DOHH2 (cell line): ENCODE data around the gene TRIP6.

ENCODE experiments used
- H3F3A ChIP-seq: fragments of 200-600 bp; sonication (generic), shearing (Covaris generic); 2 replicates; pipeline ENCODE4 v1.6.0; 2016; ENCODE audit warnings: antibody characterized with exemption, mild to moderate bottlenecking; ENCODE audit not compliant: control insufficient read depth, insufficient read depth
- H3K27ac ChIP-seq: fragments of 200-600 bp; sonication (generic); 2 replicates; pipeline ENCODE4 v1.5.1; 2014; ENCODE audit warnings: low read depth, mild to moderate bottlenecking, low read length, moderate library complexity
- H3K27me3 ChIP-seq: fragments of 200-600 bp; sonication (generic); 2 replicates; pipeline ENCODE4 v1.6.1; 2014; ENCODE audit warnings: mild to moderate bottlenecking, low read length, mixed read lengths; ENCODE audit not compliant: control insufficient read depth
- H3K36me3 ChIP-seq: fragments of 200-600 bp; sonication (generic); 2 replicates; pipeline ENCODE4 v1.6.1; 2014; ENCODE audit warnings: mild to moderate bottlenecking, low read length, moderate library complexity, mixed read lengths; ENCODE audit not compliant: control insufficient read depth
- H3K4me1 ChIP-seq: fragments of 200-600 bp; sonication (generic); 2 replicates; pipeline ENCODE4 v1.6.1; 2014; ENCODE audit warnings: mild to moderate bottlenecking, low read length, mixed read lengths; ENCODE audit not compliant: control insufficient read depth
- H3K4me2 ChIP-seq: fragments of 200-600 bp; sonication (generic); 2 replicates; pipeline ENCODE4 v1.6.0; 2014; ENCODE audit warnings: mild to moderate bottlenecking, low read length, moderate library complexity
- H3K4me3 ChIP-seq: fragments of 200-600 bp; sonication (generic); 2 replicates; pipeline ENCODE4 v1.5.1; 2014; ENCODE audit warnings: mild to moderate bottlenecking, low read length, mixed read lengths
- H3K79me2 ChIP-seq: fragments of 200-600 bp; sonication (generic); 2 replicates; pipeline ENCODE4 v1.6.1; 2014; ENCODE audit warnings: mild to moderate bottlenecking, low read length, mixed read lengths; ENCODE audit not compliant: control insufficient read depth
- H3K9me2 ChIP-seq: fragments of 200-600 bp; sonication (generic); replicated peaks from 2 replicates; pipeline ENCODE4 v1.6.1; 2014; ENCODE audit warnings: mild to moderate bottlenecking, low read length, mixed read lengths; ENCODE audit not compliant: control insufficient read depth
- H3K9me3 ChIP-seq: fragments of 200-600 bp; sonication (generic); 2 replicates; pipeline ENCODE4 v1.6.1; 2014; ENCODE audit warnings: antibody characterized with exemption, low read length, mixed read lengths; ENCODE audit not compliant: control insufficient read depth, insufficient read depth
- H4K20me1 ChIP-seq: fragments of 200-600 bp; sonication (generic); 2 replicates; pipeline ENCODE4 v1.6.0; 2014; ENCODE audit warnings: low read depth, mild to moderate bottlenecking, antibody characterized with exemption, low read length, moderate library complexity; ENCODE audit not compliant: control insufficient read depth, insufficient read depth
- EZH2phosphoT487 ChIP-seq: fragments of 200-600 bp; sonication (generic); IDR thresholded peaks from 2 replicates; pipeline ENCODE4 v1.6.1; 2017; ENCODE audit warnings: borderline replicate concordance, mild to moderate bottlenecking, antibody characterized with exemption, low read length, moderate library complexity, mixed read lengths
- TF ChIP-seq, protein P1 (sequence below): fragments of 200-600 bp; sonication (generic); IDR thresholded peaks from one replicate; pipeline ENCODE4 v1.5.1; 2014; ENCODE audit warnings: antibody characterized with exemption, mild to moderate bottlenecking, low read depth, low read length; ENCODE audit not compliant: poor library complexity, severe bottlenecking

Gene TRIP6

DNA sequence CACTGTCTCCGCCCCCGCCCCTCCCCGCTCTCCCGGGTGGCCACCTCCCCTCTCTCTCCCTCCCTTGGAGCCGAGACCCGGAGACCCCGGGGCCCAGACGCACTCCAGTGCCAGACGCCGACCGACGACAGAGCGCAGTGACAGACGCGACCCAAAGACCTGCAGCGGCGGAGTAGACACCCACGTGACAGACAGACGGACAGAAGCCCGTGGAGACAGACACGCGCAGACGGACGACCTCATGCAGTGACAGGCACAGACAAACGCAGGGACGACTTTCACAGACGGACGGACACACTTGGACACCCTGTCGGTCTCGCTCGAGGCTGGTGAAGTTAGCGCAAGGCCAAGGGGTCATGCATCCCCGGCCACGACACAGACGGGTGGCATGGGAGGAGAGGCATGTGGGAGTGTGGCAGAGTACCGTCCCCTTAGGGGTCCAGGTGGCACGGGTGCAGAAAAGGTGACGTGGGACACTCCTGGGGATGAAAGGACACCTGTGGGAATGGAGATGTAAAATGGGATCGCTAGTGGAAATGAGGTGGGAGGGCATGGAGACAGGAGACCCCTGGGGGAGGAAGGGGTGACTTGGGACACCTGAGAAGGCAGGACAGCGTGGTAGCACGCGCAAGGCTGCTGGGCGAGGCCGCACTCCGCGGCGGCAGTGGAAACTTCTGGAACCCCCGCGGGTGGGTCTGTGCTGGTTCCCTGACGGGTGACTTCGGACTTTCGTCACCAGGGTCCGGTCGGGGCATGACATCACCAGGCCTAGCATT lies 29.0 kb downstream of the TRIP6 start:
- no peak overlapping the region for H3K27ac ChIP-seq
- H3K4me2 ChIP-seq: peak overlapping the region; percentile 16; the same call in 1 of the 2 replicates

DNA sequence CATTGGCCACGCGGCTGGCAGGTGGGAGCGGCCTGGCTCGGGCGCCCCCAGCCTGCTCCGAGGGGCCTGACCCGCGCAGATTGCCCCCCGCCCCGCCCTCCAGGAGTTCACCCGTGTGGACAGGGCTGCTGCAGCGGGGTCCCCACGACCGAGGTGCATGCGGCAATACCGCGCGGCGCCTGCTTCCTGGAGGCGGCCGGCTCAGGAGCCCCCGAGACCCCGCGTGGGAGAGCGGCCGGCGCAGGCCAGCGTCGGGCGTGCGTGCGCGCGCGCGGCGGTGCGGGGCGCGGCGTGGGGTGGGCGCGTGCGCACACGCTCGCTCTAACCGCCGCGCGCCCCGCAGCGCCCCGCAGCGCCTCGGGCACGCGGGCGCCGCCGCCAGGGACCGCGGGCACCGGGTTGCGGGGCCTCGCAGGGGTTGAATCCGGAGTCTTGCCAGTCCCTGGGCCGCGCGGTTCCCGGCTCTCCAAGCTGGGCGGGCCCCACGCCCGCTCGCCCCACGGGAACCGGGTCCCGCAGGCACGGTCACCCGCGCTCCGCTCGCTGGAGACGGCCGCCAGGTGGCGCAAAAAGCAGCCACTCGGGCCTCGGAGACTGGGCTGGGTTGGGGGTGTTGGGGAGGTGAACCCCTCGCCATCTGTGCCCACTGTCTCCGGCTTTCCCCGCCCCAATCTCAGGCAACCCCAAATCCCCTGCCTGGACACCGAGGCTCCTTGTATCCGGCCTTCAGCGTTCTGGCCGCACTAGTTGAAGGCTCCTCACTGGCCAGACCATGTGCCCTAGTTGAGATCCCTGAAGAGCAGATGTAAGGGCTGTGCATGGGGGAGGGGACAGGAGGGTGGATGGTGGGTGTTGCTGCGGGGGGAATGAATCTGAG lies 29.8 kb downstream of the TRIP6 start:
- H3K4me3 ChIP-seq: no peak overlapping the region
- TF ChIP-seq, protein P1, sequence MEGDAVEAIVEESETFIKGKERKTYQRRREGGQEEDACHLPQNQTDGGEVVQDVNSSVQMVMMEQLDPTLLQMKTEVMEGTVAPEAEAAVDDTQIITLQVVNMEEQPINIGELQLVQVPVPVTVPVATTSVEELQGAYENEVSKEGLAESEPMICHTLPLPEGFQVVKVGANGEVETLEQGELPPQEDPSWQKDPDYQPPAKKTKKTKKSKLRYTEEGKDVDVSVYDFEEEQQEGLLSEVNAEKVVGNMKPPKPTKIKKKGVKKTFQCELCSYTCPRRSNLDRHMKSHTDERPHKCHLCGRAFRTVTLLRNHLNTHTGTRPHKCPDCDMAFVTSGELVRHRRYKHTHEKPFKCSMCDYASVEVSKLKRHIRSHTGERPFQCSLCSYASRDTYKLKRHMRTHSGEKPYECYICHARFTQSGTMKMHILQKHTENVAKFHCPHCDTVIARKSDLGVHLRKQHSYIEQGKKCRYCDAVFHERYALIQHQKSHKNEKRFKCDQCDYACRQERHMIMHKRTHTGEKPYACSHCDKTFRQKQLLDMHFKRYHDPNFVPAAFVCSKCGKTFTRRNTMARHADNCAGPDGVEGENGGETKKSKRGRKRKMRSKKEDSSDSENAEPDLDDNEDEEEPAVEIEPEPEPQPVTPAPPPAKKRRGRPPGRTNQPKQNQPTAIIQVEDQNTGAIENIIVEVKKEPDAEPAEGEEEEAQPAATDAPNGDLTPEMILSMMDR: peak; percentile 85
- TF ChIP-seq EZH2phosphoT487: no peak
- H4K20me1 ChIP-seq: no peaks in the 10 kb centered on the region
- peak overlapping the region; percentile 17; the same call in 1 of the 2 replicates for H3K4me2 ChIP-seq
- H3K27me3 ChIP-seq: peaks cover 46% of the 10 kb centered on the region
- peaks cover 15% of the 10 kb centered on the region for H3K4me1 ChIP-seq
- no peaks in the 10 kb centered on the region for H3K79me2 ChIP-seq
- no peaks in the 10 kb centered on the region for H3F3A ChIP-seq
- no peak overlapping the region for H3K27ac ChIP-seq
- no peaks in the 10 kb centered on the region for H3K9me2 ChIP-seq
- no peaks in the 10 kb centered on the region for H3K36me3 ChIP-seq
- no peaks in the 10 kb centered on the region for H3K9me3 ChIP-seq

More for the DNA sequence above, 29.0 kb downstream of the TRIP6 start:
- Histone ChIP-seq H3K27me3 (peaks cover 53% of the 10 kb centered on the region), H3K36me3 (no peaks in the 10 kb centered on the region), H3F3A (peaks cover 4% of the 10 kb centered on the region; the same call in 1 of the 2 replicates), H3K9me2 (no peaks in the 10 kb centered on the region), H4K20me1 (no peaks in the 10 kb centered on the region), H3K79me2 (no peaks in the 10 kb centered on the region), H3K4me3 (no peak overlapping the region), H3K4me1 (peaks cover 15% of the 10 kb centered on the region), H3K9me3 (no peaks in the 10 kb centered on the region)
- TF ChIP-seq, protein P1: no peak
- peak; percentile 86; the same call in 1 of the 2 replicates for TF ChIP-seq EZH2phosphoT487

DNA sequence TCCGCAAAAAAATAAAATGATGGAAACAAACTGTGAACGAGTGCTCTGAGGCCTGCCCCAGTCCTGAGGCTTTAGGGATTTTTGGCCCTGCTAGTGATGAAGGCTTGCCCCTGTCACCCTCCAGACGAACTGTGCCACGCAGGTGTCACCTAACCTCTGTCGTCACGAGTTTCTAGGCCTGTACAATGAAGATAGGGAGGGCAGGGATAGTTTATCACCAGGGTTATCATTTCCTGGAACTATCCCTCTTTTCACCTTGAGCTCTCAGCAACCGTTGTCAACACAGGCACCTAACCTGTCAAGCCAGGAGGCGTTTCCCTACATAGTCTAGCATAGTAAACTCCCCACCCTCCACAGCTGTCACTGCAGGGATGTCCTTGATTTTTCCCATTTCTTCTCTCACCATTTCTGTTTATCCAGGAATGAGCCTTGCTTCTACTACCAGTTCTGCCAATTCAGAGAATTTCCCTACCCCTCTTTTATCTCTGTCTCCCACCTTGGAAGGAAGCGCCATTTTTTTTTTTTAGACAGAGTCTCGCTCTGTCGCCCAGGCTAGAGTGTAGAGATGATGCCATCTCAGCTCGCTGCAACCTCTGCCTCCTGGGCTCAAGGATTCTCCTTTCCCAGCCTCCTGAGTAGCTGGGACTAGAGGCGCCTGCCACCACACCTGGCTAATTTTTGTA lies 30.7 kb downstream of the TRIP6 start:
- H3K9me2 ChIP-seq: no peaks in the 10 kb centered on the region
- peaks cover 15% of the 10 kb centered on the region for H3K4me1 ChIP-seq
- no peaks in the 10 kb centered on the region for H3F3A ChIP-seq
- H3K4me2 ChIP-seq: no peak overlapping the region
- no peaks in the 10 kb centered on the region for H3K79me2 ChIP-seq
- H3K27ac ChIP-seq: no peak overlapping the region
- H3K9me3 ChIP-seq: no peaks in the 10 kb centered on the region
- no peak overlapping the region for H3K4me3 ChIP-seq
- peaks cover 40% of the 10 kb centered on the region for H3K27me3 ChIP-seq
- TF ChIP-seq EZH2phosphoT487: no peak
- TF ChIP-seq, protein P1: no peak
- no peaks in the 10 kb centered on the region for H3K36me3 ChIP-seq
- no peaks in the 10 kb centered on the region for H4K20me1 ChIP-seq
